NCI-H2081 (cell line): ENCODE measurements around the gene RFX2.
"Not testable (repeated sequence)": the region's sequence is repeated elsewhere in the genome, so short reads cannot be mapped to it uniquely, and the experiment has no call there.

Experiments
- DNase-seq, 2 experiments: peaks; one replicate each; lab custom pipeline; 2025; lab: John Stamatoyannopoulos, UW

The RFX2 gene

GRCh38 chr19:6110360-6110977 lies at the start of gene RFX2:
Gene RFX2 (minus strand): TSS chr19:6110500. CDS start chr19:6047496, 63,004 bp downstream.
- peak; percentile 98 to 99 for DNase-seq

DNA sequence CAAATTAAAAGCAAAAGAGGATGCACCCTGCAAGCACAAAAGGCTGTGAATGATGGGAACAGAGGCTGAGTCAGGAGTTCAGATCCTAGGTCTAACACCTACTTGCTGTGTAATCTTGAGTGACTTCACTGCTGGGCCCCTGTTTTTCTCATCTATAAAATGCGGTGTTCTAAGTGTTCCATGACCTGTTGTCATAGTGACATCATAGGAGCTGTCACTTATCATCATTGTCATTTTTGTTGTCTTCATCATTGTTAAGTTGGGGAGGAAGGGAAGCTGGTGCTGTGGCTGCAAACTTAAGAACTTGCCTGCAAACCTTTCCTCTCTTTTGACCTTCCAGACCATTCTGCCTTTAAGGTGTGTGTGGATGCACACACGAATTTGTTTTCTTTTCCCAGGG lies 45.7 kb upstream of the RFX2 start:
- no peak for DNase-seq

GRCh38 chr19:6150289-6150688 lies 40.0 kb upstream of the RFX2 start:
- DNase-seq = no peak

DNA sequence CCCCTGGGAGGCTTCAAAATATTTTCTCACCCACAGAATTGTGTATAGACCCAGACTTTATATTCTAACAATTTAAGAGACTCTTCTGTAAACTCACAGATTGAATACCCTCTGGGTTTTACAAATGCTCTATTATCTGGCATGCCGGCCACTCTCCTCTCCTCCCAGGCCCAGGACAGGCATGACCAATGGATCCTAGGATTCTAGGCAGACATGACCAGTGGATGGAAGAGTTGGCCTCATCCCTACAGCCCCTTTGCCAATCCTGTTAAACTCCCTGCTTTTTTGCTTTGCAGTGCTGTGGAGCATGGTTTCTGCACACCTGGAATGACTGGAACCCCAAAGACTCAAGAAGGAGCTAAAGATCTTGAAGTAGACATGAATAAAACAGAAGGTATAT lies 30.9 kb upstream of the RFX2 start:
- DNase-seq = no peak

DNA sequence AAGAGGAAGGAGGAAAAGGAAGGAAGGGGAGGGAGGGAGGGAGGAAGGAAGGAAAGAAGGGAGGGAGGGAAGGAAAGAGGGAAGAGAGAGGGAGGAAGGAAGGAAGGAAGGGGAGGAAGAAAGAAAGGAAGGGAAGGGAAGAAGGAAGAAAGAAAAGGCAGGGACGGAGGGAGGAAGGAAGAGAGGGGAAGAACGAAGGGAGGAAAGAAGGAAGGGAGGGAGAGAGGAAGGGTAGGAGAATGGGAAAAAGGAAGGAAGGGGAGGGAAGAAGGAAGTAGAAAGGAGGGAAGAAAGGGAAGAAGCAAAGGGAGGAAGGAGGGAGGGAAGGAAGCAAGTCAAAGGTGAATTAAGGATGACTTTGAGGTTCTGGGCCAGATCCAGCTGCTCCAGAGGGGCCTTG lies 28.2 kb upstream of the RFX2 start:
- no peak for DNase-seq

DNA sequence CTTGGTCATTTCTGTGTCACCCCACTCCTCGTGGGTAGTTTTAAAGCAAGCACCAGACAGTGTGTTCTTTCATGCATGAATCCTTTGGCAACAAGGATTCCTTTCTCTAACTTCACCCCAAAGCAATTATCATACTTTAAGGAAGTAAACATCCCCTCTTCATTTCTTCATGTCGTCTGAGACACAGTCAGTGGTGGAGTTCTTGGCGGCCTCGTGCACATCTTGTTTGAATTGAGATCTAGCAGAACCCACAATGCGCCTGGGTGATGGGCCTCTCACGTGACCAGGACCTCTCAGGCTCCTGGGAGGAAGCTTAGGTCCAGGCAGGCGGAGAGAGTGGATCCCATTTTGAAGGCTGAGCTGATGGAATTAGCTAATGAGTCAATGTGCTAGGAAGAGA lies 27.8 kb upstream of the RFX2 start:
- no peak for DNase-seq

DNA sequence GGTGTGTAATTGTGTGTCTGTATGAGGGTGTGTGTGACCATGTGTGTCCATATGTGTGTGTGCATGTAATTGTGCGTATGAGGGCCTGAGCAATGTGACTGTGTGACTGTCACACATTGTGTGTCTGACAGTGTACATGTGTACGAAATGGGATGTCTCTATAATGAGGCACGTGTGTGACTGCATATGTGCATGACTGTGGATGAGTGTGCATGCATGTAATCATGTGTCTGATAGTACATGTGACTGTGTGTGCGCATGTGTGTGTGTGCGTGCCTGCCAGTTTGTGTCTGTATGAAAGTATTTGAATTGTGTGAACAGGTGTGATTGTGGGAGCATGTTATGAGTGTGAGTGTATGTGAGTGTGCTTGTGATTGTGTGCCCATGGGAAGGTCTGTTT lies 22.9 kb upstream of the RFX2 start:
- no peak for DNase-seq

GRCh38 chr19:6132482-6132881 lies 22.2 kb upstream of the RFX2 start:
- DNase-seq = no peak

- DNase-seq = no peak
Measured at GRCh38 chr19:6127716-6128335, 17.5 kb upstream of the RFX2 start.

GRCh38 chr19:6126335-6126974 lies 16.2 kb upstream of the RFX2 start:
- peak; percentile 53 to 79 for DNase-seq

DNA sequence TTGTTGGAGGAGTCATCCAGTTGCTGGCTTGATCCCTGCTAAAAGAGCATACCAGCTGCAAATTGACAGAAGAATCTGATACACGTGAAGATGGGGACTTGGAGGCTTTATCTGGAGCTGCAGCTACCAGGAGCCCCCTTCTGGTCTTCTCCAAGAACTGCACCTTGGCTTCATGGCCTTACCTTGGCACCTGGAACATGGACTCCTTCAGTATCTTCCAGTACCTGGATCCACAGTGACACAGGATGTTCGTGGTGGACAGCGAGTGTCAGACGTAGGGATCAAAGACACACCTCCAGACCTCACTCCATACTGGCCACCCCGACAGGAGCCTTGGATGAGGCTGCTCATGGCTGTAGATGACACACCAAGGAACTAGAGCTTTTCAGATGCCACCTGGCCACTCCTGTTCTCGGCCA lies 15.3 kb upstream of the RFX2 start:
- DNase-seq = peak; percentile 83 to 88

GRCh38 chr19:6119031-6119430 lies 8.7 kb upstream of the RFX2 start:
- no peak for DNase-seq

GRCh38 chr19:6118043-6118442 lies 7.7 kb upstream of the RFX2 start:
- no peak for DNase-seq

- DNase-seq = no peak
Measured at GRCh38 chr19:6117534-6117933, 7.2 kb upstream of the RFX2 start.

DNA sequence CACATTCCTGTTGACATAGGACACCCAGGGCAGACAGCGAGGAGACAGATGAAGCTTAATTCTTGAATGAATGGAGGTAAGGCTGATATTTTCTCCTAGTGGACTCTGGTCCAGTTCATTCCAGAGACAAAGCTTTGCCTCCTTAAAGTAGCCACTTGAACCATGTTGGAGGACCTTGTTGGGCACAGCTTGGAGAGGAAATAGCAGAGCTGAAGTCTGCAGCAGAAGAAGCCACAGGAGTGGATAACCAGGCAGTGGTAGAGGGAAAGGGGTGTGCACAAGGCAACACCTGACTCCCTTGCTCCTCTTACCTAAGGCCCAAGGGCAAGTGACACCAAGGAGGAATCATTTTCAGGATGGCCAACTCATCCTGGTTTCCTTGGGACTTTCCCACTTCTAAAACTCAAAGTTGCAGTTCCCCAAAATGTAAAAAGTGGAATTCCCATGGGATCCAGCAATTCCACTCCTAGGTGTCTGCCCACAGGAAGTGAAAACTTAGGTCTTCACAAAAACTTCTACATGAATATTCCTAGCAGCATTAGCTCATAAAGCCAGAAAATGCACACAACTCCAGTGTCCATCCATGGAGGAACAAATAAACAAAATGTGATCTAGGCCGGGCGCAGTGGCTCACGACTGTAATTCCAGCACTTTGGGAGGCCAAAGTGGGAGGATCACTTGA lies 6.6 kb upstream of the RFX2 start:
- DNase-seq = no peak

GRCh38 chr19:6115992-6116391 lies 5.7 kb upstream of the RFX2 start:
- no peak for DNase-seq

GRCh38 chr19:6113616-6114188 lies 3.4 kb upstream of the RFX2 start:
- no peak for DNase-seq

- DNase-seq = no peak
Measured at GRCh38 chr19:6109947-6110346, 353 bp downstream of the RFX2 start.

GRCh38 chr19:6108721-6109633 lies 1.3 kb downstream of the RFX2 start:
- DNase-seq = peak in 1 of 2 experiments; percentile 43

DNA sequence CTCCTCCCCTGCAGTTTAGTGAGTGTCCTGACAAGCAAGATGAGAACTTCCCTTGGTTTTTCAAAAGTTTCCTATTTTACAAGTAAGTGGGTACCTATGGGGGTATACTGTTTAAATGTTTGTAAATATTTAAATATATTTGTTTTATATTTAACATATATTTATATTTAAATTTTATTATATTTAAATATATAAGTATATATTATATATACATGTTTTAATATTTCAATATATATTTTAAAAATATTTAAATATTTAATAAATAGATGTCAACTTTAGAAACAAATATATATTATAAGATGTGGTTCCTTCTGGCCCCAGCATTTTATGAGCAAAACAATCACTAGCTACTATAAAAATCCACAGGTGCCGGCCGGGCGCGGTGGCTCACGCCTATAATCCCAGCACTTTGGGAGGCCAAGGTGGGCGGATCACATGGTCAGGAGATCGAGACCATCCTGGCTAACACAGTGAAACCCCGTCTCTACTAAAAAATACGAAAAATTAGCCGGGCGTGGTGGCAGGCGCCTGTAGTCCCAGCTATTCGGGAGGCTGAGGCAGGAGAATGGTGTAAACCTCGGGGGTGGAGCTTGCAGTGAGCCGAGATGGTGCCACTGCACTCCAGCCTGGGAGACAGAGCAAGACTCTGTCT lies 3.5 kb downstream of the RFX2 start:
- DNase-seq = not testable (repeated sequence)

GRCh38 chr19:6105444-6105843 lies 4.9 kb downstream of the RFX2 start:
- DNase-seq = no peak
